Aorta (tissue), 5 donors: Measurements from ENCODE around the gene MEIG1. TPM values are rescaled to one million over a fixed set of nuclear protein-coding genes. Genes with fewer than 3 reads are reported as not detected.
"Not testable (repeated sequence)": the region's sequence is repeated elsewhere in the genome, so short reads cannot be mapped to it uniquely, and the experiment has no call there.

Experiments used
- ATAC-seq: fragments of 200-7000 bp; cut with Tn5 transposase; one replicate; pipeline ENCODE4 v1.9.1; 2022; ENCODE audit warnings: moderate library complexity; ENCODE audit not compliant: low FRiP score
- DNase-seq, 2 donors: peaks; one replicate each; pipeline ENCODE4 v3.0.0-alpha.2; 2020
- H3K27ac ChIP-seq, 2 donors: one replicate each; pipeline ENCODE4 v1.5.1; 2013; ENCODE audit warnings: low read length in 2 of 2, mild to moderate bottlenecking in 2 of 2, moderate library complexity in 2 of 2, control low read depth in 1 of 2, inconsistent platforms in 1 of 2, low read depth in 1 of 2
- H3K27me3 ChIP-seq, 2 donors: one replicate each; pipeline ENCODE4 v1.6.1; 2013; ENCODE audit warnings: control low read depth in 1 of 2, low read length in 1 of 2, mild to moderate bottlenecking in 1 of 2, moderate library complexity in 1 of 2; ENCODE audit not compliant: insufficient read depth in 2 of 2, control insufficient read depth in 1 of 2
- H3K36me3 ChIP-seq, 2 donors: one replicate each; pipeline ENCODE4 v1.6.1; 2013; ENCODE audit warnings: control low read depth in 1 of 2, low read length in 1 of 2, mild to moderate bottlenecking in 1 of 2; ENCODE audit not compliant: insufficient read depth in 2 of 2, control insufficient read depth in 1 of 2
- H3K4me1 ChIP-seq, 2 donors: one replicate each; pipeline ENCODE4 v1.6.1; 2013; ENCODE audit warnings: low read length in 2 of 2, control low read depth in 1 of 2, mild to moderate bottlenecking in 1 of 2, moderate library complexity in 1 of 2; ENCODE audit not compliant: insufficient read depth in 2 of 2, control insufficient read depth in 1 of 2
- H3K4me3 ChIP-seq, 2 donors: one replicate each; pipeline ENCODE4 v1.5.1; 2013; ENCODE audit warnings: low read length in 2 of 2, control low read depth in 1 of 2, mild to moderate bottlenecking in 1 of 2
- H3K9me3 ChIP-seq: one replicate; pipeline ENCODE4 v1.6.1; 2013; ENCODE audit warnings: mild to moderate bottlenecking, low read length; ENCODE audit not compliant: control insufficient read depth
- WGBS, 2 donors: extraction: QIAGEN DNeasy Blood & Tissue Kit; methylation state at CpG; one replicate each; pipeline ENCODE4 v1.1.7; 2013; 5-methylcytosine and 5-hydroxymethylcytosine counted together
- intact Hi-C, 2 donors: fragments of 100-400 bp; cut with DNase I; formaldehyde crosslinking; loops; one replicate each; pipeline versions ENCODE4 v1.14.2 to v1.15.0; 2022
- polyA plus RNA-seq, 2 donors: library from polyadenylated mRNA; stranded (reverse); fragments of 200-250 nt; gene quantifications; one replicate each; pipeline ENCODE4 v1.2.3, GENCODE V29; 2013
- total RNA-seq, 2 donors: library from RNA; stranded (reverse); fragmentation: NEBNext Ultra II Directional; extraction: Animal tissue kit (Norgen Biotek cat#: 25700); gene quantifications; one replicate each; pipeline ENCODE4 v1.2.1, GENCODE V29; 2021
- donor health status: healthy with polysubstance abuse.
- donor health status: Bipolar disorder and iron deficiency.
- donor health status: DM: no; HTN: no; CAD: no.
- donor health status: DM: no; HTN: no; CAD: no.
- donor health status: DM: yes; HTN: yes; CAD: no.

MEIG1 gene
- total and polyA plus RNA-seq, 4 donors: not detected

DNA sequence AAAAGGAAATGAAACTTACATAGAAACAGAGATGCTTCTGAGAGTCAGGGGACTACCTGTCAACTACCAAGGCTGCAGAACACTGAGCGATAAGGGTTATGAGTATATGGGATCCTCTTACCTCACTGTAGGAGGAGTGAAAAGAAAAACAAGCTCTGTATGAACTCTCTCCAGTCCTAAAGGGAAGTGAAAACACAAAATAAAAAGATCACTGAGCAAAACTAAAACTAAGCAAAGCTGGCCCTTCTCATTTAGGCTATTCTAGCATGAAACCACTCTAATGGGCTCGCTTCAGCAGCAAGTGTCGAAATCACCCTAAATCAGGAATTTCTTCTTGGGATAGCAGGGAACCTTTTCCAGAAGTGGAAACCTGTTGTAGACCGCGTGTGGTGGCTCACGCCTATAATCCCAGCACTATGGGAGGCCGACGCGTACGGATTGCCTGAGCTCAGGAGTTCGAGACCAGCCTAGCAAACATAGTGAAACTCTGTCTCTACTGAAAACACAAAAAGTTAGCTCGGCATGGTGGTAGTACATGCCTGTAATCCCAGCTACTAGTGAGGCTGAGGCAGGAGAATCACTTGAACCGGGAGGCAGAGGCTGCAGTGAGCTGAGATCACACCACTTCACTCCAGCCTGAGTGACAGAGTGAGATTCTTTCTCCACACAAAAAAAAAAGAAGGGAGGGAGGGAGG is 32.3 kb upstream of the MEIG1 start:
- 92 to 94% methylated on average over 13 of the region's 13 CpGs for WGBS, 2 donors
- DNase-seq (no peak), ATAC-seq (no peak)
- intact Hi-C loops: no loop called here
- Histone ChIP-seq H3K27ac (no peak overlapping the region), H3K4me3 (no peak overlapping the region), H3K36me3 (peaks cover 5% of the 10 kb centered on the region in 2 donors), H3K9me3 (no peaks in the 10 kb centered on the region), H3K27me3 (no peaks in the 10 kb centered on the region), H3K4me1 (no peaks in the 10 kb centered on the region)

- DNase-seq (no peak), ATAC-seq (no peak)
- H3K36me3 ChIP-seq: peaks cover 0 to 4% of the 10 kb centered on the region in 2 donors
- intact Hi-C loops: no loop called here
- H3K4me1 ChIP-seq: no peaks in the 10 kb centered on the region
- H3K27me3 ChIP-seq: no peaks in the 10 kb centered on the region
- no peak overlapping the region for H3K4me3 ChIP-seq
- H3K9me3 ChIP-seq: no peaks in the 10 kb centered on the region
- 93 to 94% methylated on average over 10 of the region's 10 CpGs for WGBS, 2 donors
- no peak overlapping the region for H3K27ac ChIP-seq
Measured at GRCh38 chr10:14930610-14931009, 28.6 kb upstream of the MEIG1 start.

- no peaks in the 10 kb centered on the region for H3K4me1 ChIP-seq
- H3K36me3 ChIP-seq: peaks cover 0 to 4% of the 10 kb centered on the region in 2 donors
- no peaks in the 10 kb centered on the region for H3K27me3 ChIP-seq
- DNase-seq (no peak), ATAC-seq (no peak)
- H3K9me3 ChIP-seq: no peaks in the 10 kb centered on the region
- intact Hi-C loops: no loop called here
- no peak overlapping the region for H3K27ac ChIP-seq
- H3K4me3 ChIP-seq: no peak overlapping the region
- 72 to 76% methylated on average over 2 of the region's 2 CpGs for WGBS, 2 donors
Measured at GRCh38 chr10:14936584-14936983, 22.6 kb upstream of the MEIG1 start.

DNA sequence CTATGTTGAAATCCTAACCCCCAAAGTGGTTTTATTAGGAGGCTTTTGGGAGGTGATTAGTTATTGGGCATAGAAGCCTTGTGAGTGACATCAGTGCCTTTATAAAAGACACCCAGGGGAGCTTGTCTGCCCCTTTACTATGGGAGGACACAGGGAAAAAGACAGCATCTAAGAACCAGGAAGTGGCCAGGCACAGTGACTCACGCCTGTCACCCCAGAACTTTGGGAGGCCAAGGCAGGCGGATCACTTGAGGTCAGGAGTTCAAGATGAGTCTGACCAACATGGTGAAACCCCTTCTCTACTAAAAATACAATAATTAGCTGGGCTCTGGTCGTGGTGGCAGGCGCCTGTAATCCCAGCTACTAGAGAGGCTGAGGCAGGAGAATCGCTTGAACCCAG is 20.2 kb upstream of the MEIG1 start:
- H3K27ac ChIP-seq, intact Hi-C loops, H3K4me1 ChIP-seq, H3K27me3 ChIP-seq, H3K4me3 ChIP-seq, H3K36me3 ChIP-seq, H3K9me3 ChIP-seq, ATAC-seq, DNase-seq: not testable (repeated sequence)
- WGBS, 2 donors: 84 to 86% methylated on average over 4 of the region's 5 CpGs

DNA sequence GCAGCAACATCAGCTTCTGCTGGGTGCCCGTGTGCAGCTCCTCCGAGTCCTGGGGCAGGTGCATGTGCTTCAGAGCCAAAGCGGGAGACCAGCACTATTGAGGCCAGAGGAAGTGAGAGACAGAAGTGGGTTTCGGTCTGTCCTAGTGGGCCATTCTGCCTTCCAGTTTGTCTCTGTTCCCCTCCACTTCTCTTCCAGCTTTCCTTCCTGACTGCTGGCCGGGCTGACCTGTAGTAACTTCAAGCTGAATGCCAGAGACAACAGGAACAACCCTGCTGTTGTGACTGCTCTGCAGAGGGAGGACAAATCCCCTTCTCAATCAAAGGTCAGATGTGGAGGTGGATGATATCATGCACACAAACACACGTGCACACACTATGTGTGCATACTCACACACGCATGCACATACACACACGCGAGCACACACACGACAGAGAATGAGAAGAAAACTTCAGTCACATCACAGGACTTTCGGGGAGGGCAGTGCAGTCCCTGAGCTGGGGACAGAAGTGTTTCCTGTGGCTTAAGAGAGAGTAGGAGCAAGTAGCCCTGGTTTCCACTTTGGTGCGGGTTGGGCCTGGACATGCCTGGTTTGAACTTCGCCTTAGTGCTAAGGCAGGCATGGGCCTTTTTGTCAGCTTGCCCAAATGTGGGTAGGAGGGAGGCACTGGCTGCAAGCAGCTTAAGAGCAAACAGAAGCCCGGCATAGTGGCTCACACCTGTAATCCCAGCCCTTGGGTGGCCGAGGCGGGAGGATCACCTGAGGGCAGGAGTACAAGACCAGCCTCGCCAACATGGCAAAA is 16.8 kb upstream of the MEIG1 start:
- H3K36me3 ChIP-seq, H3K27me3 ChIP-seq, H3K4me1 ChIP-seq, H3K9me3 ChIP-seq, ATAC-seq, intact Hi-C loops, H3K4me3 ChIP-seq, H3K27ac ChIP-seq, DNase-seq: not testable (repeated sequence)
- WGBS, 2 donors: 91 to 92% methylated on average over 16 to 17 of the region's 17 CpGs

DNA sequence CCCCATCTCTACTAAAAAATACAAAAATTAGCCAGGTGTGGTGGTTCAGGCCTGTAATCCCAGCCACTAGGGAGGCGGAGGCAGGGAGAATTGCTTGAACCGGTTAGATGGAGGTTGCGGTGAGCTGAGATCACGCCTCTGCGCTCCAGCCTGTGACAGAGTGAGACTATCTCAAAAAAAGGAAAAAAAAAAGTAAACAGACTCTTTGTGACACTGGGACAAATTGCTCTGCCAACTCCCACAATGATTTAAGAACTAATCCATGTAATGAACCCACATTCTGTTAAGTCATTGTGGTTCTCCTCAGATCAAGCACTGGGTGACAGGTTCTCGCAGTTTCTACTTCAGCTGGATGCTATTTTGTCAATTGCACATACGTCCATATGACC is 16.2 kb upstream of the MEIG1 start:
- H3K9me3 ChIP-seq, H3K36me3 ChIP-seq, ATAC-seq, H3K4me1 ChIP-seq, DNase-seq, H3K27ac ChIP-seq, intact Hi-C loops, H3K27me3 ChIP-seq, H3K4me3 ChIP-seq: not testable (repeated sequence)
- WGBS, 2 donors: 91 to 95% methylated on average over 7 of the region's 7 CpGs

DNA sequence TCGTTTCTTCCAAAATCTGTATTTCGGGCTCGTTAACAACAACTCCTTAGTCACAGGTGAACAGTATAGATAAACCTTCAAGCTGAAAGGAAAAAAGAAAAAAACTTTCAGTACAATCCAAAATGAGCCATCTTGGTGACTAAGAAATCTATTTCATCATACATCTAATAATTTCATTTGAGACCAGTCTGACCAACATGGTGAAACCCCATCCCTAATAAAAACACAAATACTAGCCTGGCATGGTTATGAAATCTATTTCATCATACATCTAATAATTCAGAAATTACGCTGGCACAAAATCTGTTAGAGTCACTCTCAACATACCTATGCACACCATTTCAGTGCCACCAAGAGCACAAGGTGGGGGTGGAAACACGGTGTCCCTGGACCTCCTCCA is 14.1 kb upstream of the MEIG1 start:
- no peak overlapping the region for H3K27ac ChIP-seq
- 95 to 97% methylated on average over 5 of the region's 5 CpGs for WGBS, 2 donors
- no peaks in the 10 kb centered on the region for H3K27me3 ChIP-seq
- H3K9me3 ChIP-seq: no peaks in the 10 kb centered on the region
- ATAC-seq (no peak), DNase-seq (no peak)
- no peaks in the 10 kb centered on the region for H3K4me1 ChIP-seq
- intact Hi-C loops: no loop called here
- peaks cover 2% of the 10 kb centered on the region in 2 donors for H3K36me3 ChIP-seq
- H3K4me3 ChIP-seq: no peak overlapping the region

DNA sequence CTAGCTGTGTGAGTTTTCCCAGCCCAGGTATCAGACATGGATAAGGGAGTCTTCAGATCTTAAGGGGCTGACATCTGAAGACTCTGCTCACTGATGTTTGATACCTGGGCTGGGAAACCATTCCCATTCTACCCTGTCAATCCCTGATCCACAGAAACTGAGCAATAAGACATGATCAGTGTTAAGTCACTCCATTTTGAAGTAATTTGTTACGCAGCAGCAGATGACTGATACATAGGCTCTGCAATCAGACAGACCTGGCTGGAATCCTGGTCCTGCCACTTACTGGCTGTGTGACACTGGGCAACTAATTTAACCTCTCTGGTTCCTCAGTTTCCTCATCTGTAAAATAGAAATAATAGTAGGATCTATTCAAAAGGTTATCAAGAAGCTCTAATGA is 11.9 kb upstream of the MEIG1 start:
- peaks cover 2% of the 10 kb centered on the region in 2 donors for H3K36me3 ChIP-seq
- DNase-seq: no peak
- peaks cover 0 to 3% of the 10 kb centered on the region in 2 donors for H3K4me1 ChIP-seq
- no peak overlapping the region for H3K4me3 ChIP-seq
- WGBS, 2 donors: 98 to 100% methylated on average over 1 of the region's 1 CpG
- H3K27ac ChIP-seq: no peak overlapping the region
- no peak for ATAC-seq
- intact Hi-C loops: no loop called here
- no peaks in the 10 kb centered on the region for H3K9me3 ChIP-seq
- H3K27me3 ChIP-seq: no peaks in the 10 kb centered on the region

DNA sequence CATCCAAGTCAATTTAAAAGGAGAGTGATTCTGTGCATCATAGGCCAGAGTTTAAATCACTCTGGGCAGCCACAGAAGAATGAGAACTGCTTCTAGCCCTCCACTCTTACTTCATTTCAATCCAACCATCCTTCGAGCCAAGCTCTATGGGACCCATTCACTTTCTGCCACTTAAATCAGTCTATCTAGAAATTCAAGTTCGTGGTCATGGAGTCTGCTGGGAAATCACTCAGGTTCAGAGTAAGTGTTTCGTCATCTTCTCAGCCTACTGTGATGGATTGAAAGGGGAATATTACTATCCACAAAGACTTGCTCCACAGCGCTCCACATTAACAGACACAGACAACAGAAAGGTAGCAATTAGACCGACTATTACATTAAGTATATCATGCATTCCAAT is 9.9 kb upstream of the MEIG1 start:
- ATAC-seq: no peak
- intact Hi-C loops: no loop called here
- no peaks in the 10 kb centered on the region for H3K9me3 ChIP-seq
- H3K4me1 ChIP-seq: peaks cover 2 to 3% of the 10 kb centered on the region in 2 donors
- no peaks in the 10 kb centered on the region for H3K27me3 ChIP-seq
- WGBS, 2 donors: 92 to 95% methylated on average over 5 of the region's 5 CpGs
- H3K36me3 ChIP-seq: peaks cover 0 to 2% of the 10 kb centered on the region in 2 donors
- no peak overlapping the region for H3K27ac ChIP-seq
- H3K4me3 ChIP-seq: no peak overlapping the region
- no peak for DNase-seq
